GM23248 (cell line): ENCODE results near the gene TIMM13.
"Not testable (repeated sequence)": the region's sequence is repeated elsewhere in the genome, so short reads cannot be mapped to it uniquely, and the experiment has no call there.

Experiments used
- EZH2 ChIP-seq: fragments of 200-600 bp; sonication (generic); IDR thresholded peaks from 2 replicates; pipeline ENCODE4 v1.6.1; 2018; ENCODE audit warnings: antibody characterized with exemption, mild to moderate bottlenecking; ENCODE audit not compliant: insufficient read depth, poor library complexity, severe bottlenecking
- EZH2phosphoT487 ChIP-seq: fragments of 200-600 bp; sonication (generic); IDR thresholded peaks from 2 replicates; pipeline ENCODE4 v1.6.1; 2018; ENCODE audit warnings: antibody characterized with exemption, moderate library complexity, mild to moderate bottlenecking, low read depth; ENCODE audit not compliant: insufficient read depth

- not testable (repeated sequence) for TF ChIP-seq EZH2phosphoT487, EZH2
Observed at GRCh38 chr19:2469915-2470200, 42.5 kb upstream of the TIMM13 start.
